Neural progenitor cell (in vitro differentiated cells): ENCODE results near the gene FAAP100.

ENCODE experiments used
- CTCF ChIP-seq: fragments of 200-600 bp; sonication (generic); IDR thresholded peaks from 2 replicates; pipeline ENCODE4 v1.5.1; 2017; ENCODE audit warnings: antibody characterized with exemption, mild to moderate bottlenecking
- EZH2phosphoT487 ChIP-seq: fragments of 200-600 bp; sonication (generic); IDR thresholded peaks from 2 replicates; pipeline ENCODE4 v1.6.1; 2017; ENCODE audit warnings: antibody characterized with exemption

- TF ChIP-seq CTCF (no peak), EZH2phosphoT487 (no peak)
Observed at GRCh38 chr17:81589612-81590011, 37.5 kb upstream of the FAAP100 start.
